C1 segment of cervical spinal cord (tissue), 14 donors: ENCODE measurements around the gene TSC22D3.
A peak's percentile ranks its signal among the peaks of the same experiment; 100 is the strongest.
"Not testable (repeated sequence)": the region's sequence is repeated elsewhere in the genome, so short reads cannot be mapped to it uniquely, and the experiment has no call there.

Experiments used
- DNase-seq, 14 donors: peaks; one replicate each; lab custom pipeline; 2025; lab: John Stamatoyannopoulos, UW

The TSC22D3 gene

GRCh38 chrX:107683124-107683895, 92.3 kb downstream of the TSC22D3 start:
- DNase-seq = no peak

DNA sequence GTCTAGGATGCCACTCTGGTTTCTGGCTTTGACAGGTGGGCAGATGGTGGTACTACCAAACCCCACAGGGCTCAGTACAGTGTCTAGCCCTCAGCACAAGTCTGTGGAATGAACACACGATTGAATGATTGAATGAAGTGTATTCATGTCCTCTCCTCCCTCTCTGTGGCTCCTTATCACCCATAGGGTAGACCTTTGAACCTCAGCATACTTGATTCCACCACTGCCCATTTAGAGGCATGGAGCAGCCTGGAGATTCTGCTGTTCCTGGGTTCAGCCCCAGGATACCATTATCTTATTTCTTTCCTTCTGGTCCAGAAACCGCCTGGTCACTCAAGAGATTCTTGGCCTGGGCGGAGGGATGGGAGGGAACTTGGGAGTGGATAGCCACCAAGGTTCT, 93.3 kb downstream of the TSC22D3 start:
- DNase-seq = no peak

- DNase-seq = no peak
Measured at GRCh38 chrX:107678957-107679740, 96.4 kb downstream of the TSC22D3 start.

DNA sequence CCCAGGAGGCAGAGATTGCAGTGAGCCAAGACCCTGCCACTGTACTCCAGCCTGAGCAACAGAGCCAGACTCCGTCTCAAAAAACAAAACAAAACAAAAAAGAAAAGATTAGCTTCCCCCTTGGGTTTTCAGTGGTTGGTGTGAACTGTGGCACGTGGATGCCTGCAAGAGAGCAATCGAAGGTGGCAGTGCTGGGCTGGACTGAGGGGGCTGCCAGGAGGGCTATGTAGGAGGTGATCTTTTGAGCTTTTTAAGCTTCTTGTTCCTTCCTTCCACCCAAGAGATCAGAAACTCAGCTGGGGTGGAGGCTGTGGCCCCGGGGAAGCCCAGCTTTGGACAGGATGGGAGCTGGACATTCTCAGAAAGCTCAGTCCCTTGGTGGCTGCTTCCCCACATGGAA, 97.7 kb downstream of the TSC22D3 start:
- peak in 1 of 14 donors; percentile 1 for DNase-seq

DNA sequence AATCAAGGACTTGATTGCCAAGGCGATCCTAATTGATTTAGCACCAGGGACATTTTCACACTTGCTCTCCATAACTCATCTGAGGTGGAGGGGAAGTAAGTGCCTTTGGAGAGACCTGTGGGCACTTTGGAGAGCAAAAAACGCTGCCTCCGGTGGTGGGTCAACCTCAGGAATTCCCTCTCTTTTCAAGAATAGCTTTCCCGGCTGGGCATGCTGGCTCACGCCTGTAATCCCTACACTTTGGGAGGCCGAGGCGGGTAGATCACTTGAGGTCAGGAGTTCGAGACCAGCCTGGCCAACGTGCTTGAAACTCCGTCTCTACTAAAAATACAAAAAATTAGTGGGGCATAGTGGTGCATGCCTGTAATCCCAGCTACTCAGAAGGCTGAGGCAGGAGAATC, 98.1 kb downstream of the TSC22D3 start:
- DNase-seq = no peak

DNA sequence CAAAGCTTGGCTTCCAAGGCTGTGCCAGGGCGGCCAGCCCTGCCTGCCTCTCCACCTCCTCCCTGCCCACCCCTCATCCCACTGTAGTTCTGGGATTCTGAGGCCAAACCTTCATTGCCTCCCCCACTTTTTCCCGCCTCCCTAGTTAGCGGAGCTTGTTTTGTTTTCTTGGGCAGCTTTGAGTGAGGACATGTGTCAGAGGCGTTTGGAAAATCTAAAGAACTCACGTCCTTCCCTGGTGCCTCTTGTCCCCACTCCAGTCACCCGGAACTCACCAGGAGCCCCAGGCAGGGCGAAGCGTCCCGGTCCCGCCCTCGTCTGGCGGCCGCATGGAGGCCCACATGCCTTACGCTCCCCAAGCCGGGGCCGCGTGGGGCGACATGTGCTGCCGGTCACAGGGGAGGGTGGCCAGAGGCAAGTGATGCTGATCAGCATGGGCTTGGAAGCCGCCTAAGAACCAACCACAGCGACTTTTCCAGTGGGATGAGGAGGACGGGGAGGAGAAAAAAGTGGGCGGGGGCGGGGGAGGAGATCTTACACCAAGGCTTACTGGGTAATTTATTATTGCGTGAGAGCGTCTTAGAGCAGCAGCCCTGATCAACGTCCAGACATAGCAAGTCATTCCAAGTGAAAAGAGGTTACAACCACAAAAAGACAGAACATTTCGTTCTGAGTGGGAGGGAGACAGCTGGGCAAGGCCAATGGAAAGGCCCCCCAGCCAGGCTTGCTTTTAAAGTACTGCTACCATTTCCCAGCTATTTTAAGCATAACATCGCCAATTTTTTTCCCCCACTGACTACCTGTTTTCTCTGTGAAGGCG, 98.8 kb downstream of the TSC22D3 start:
- peak in 11 of 14 donors; percentile 1 to 59 (median 22) for DNase-seq

DNA sequence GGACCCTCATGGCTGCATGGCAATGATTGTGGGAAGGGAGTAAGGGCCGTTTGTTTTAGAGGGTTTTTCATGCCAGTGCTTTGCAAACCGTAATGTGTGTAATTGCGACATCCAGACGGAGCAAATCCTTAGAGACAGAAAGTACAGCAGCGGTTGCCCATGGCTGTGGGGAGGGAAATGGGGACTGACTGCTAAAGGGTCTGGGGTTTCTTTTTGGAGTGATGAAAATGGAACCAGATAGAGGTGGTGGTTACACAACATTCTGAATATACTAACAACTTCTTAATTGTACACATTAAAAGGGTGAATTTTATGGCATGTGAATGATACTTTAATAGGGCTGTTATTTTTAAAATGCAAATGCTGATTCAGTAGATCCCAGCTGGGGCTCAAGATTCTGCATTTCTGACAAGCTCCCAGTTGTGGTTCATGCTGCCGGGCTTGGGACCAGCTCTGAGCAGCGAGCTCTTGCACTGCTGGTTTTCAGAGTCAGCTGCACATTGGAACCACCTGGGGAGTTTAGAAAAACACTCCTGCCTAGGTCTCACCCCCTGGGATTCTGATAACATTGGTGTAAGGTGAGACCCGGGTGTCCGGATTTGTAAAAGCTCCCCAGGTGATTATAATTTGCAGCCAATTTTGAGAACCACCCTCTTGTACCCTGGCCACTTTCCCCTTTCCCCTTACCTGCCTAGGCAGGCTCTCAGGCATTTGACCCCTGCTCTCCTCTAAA, 99.6 kb downstream of the TSC22D3 start:
- peak in 2 of 14 donors; percentile 6 to 15 for DNase-seq

- DNase-seq = no peak
Measured at GRCh38 chrX:107675365-107675654, 100.3 kb downstream of the TSC22D3 start.

DNA sequence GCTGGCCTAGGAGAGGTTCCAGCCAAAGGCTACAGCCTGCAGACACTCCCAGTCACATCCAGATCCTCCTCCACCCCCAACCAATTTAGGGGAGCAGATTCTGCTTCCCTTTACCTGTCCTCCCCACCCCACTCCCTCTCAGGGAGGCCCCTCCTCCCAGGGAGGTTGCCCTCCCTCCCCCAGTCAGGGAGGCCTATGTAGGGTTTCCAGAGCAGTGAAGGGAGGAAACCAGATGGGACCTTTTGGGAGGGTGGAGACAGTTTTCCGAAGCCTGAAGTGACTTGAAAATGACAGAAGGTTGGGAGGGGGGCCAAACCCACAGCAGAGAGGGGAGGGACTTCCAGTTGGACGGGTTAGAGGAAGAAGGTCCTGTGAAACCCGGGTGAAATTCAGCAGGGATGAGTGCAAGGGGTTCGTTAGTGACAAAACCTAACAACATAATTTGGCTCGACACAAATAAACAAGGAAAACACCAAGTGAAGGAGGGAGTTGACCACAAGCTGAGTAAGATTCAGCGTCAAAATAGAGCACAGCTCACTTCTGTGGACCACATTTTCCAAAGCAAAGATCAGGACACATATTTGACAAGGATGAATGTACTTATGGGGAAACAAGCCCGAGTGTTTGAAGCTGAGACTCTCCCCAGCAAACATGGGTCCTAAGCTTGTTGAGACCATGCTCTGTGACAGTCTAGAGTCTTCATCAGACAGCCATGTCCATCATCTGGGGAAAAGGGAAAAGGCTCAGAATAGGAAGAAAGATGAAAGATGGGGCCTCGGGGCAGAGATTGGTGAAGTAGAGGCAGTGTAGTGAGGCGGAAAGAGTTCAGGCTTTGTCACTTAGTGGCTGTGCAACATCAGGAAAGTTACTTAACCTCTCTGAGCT, 100.9 kb downstream of the TSC22D3 start:
- peak in 3 of 14 donors; percentile 15 to 73 (median 40) for DNase-seq

DNA sequence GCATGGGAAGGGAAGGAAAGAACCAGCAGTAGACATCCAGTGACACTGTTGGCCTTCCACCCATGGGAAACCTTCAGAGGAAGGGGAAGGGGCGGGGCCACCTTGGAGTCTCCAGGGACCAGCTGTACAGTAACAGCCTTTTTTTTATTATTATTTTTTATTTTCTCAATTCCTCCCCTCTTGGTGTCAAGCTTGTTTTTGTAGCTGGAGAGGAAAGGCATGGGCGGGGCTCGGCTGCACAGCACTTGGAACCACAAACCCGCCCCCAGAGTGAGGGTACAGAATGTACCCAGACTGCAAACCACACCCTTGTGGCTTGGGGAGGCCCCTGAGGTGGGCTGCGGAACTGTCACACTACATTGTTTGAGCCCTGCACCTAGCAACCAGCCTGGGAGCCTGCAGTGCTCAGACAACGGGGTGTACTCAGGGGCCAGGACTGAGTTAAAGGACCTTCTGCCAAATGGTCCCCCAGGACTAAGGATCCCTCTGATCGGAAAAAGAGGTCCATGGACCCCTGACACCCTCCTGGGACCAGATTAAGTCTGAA, 101.6 kb downstream of the TSC22D3 start:
- DNase-seq = peak in 5 of 14 donors; percentile 8 to 43 (median 15)

DNA sequence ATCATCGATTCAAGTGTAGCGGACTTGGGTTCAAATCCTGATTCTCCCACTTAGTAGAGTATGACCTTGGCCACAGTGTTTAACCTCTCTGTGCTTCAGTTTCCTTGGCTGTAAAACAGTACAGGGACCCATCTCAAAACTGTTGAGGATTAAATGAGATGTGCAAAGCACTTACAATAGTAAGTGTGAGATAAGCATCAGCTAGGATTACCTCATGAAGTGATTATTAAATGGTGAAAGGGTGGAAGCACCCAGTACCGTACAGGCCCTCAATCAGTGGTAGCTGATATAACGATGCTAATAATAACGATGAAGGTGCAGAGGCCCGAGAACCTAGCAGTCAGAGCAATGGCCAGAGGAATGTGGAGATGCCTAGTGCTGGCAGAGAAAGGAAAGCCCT, 102.2 kb downstream of the TSC22D3 start:
- DNase-seq = peak in 1 of 14 donors; percentile 26

- DNase-seq = peak in 3 of 14 donors; percentile 5 to 68 (median 7)
Measured at GRCh38 chrX:107672955-107673378, 102.6 kb downstream of the TSC22D3 start.

DNA sequence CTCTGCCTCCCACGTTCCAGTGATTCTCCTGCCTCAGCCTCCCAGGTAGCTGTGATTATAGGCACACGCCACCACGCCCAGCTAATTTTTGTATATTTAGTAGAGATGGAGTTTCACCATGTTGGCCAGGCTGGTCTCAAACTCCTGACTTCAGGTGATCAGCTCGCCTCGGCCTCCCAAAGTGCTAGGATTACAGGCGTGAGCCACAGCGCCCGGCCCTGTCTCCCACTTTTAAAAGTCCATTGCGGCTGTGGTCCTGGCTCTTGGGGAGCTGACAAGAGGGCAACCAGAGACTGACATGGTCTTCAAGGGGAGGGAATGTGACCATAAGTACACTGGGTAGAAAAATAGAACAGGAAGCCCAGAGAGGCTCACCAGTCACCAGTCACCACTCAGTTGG, 104.3 kb downstream of the TSC22D3 start:
- not testable (repeated sequence) for DNase-seq

DNA sequence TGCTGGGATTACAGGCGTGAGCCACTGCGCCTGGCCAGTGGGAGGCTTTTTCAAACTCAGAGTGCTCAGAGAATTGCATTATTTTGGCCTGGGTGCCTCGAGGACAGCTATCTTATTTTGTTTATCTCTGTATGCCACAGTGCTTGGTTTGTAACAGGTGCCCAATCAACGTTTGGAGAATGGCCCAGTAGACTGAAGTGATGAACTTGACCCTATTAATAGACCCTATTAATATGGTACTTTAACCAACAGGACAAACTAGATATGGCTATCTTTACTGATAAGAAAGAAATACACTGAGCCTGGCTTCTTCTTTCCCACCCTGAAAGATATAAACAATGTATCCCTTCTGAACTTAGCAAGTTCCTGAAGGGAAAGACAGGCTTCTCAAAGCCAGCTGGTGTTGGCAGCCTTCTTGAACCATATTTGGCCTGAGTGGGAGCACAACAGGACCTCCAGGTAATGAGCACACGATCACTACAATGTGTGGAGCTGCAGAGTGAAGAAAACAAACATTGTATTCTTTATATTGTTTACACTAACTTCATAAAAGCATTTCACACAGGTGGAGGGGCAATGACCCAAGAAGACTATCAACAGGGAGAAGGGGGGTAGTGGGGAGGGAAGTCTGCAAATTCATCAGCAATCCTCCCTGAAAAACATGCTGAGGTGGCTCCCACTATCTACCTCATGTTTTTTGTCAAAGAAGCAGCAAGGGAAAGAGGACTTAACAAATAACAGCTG, 105.5 kb downstream of the TSC22D3 start:
- peak in 1 of 14 donors; percentile 79 for DNase-seq

DNA sequence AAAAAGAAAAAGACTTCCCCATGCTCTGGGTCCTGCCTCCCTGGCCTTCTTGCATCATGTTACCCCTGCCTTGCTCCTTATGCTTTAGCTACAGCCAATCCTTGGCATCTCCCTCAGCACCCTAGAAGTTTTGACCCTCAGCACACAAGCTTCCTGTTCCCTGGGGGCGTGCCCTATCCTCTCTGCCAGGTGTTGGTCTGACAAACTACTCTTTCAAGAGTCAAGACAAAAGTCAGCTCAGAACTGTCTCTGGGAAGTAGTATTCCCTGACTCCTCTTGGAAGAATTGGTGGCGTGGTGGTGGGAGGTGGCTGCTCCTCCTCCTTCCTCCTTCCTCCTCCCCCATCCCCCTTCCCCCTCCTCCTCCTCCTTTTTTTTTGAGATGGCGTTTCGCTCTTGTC, 106.3 kb downstream of the TSC22D3 start:
- DNase-seq = no peak

DNA sequence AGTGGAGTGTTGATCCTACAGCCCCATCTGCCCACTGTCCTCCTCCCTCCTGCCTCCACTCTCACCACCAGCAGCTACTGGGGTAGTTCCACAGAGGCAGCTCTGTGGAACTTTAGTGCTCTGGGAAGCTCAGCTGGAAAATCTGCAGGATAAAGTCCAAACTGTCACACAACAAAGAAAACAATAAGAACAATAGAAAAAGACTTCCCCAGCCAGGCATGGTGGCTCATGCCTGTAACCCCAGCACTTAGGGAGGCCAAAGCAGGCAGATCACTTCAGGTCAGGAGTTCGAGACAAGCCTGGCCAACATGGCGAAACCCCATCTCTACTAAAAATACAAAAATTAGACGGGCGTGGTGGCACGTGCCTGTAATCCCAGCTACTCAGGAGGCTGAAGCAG, 106.9 kb downstream of the TSC22D3 start:
- DNase-seq = not testable (repeated sequence)

DNA sequence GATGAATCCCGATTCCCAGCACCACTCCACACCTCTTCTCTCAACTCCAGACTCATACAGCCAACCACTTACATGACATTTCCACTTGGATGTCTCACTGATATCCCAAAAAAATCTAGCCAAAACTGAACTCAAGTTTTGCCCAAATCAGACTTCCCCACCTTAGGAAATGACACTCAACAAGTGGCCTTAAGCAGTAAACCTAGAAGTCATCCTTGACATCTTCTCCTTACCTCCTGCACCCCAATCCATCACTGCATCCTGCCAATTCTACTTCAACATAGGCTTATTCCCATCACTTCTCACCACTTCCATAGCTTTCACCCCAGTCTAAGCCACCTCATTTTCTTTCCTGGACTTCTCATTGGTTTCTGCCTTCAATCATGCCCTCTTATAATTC, 108.2 kb downstream of the TSC22D3 start:
- DNase-seq = no peak

DNA sequence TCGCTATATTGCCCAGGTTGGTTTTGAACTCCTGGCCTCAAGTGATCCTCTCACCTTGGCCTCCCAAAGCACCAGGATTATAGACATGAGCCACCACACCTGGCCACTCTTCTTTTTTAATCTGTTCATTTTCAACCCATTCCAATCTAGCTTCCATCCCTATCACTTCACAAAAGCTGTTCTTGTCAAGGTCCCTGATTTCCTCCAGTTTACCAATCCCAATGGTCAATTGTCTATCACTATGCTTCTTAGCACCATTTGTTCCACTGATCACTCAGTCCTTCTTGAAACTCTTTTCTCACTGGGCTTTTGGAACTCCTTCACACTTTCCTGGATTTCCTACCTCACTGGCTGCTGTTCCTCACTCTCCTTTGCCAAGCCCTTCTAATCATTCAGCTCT, 108.7 kb downstream of the TSC22D3 start:
- no peak for DNase-seq
